NCI-H1436 (cell line): Measurements from ENCODE around the gene MEGF11.
A peak's percentile ranks its signal among the peaks of the same experiment; 100 is the strongest.

Experiments used
- DNase-seq: peaks from one replicate; lab custom pipeline; 2025; lab: John Stamatoyannopoulos, UW

Gene MEGF11

DNA sequence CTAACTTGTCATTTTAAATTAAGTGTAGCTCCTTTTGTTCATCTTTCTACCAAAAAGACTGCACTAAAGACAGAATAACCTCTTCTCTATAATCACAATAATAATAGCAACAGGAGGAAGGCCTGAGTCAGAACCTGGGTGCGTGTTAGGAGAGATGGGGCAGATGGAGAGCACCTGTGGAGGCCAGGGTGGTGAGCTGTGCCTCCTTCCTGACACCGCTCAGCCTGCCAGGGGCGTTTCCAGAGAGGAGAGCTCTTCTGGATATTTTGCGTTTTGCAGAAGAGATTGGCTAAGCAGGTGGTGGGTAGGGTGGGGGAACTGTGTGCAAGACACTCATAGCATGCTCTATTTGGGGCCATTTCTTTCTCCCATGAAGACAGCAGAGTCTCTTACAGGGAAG, 83.5 kb downstream of the MEGF11 start:
- no peak for DNase-seq

DNA sequence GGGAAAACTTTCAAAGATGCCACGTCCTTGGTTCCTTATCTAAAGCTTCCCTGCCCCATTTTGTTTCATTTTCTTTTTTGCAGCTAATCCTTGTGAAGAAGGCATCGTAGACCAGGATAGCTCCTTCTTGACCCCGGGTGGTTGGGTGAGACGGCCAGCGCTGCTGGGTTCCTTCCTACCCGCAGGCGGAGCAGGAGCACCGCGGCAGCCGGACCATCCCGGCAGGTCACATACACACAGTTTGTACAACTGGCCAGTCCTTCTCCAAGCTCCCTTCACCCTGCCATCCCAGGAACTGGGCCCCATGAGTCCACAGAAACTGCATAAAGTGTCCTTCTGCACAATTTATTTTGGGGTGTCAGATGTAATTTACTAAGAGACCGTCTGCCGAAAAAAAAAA, 83.9 kb downstream of the MEGF11 start:
- no peak for DNase-seq

DNA sequence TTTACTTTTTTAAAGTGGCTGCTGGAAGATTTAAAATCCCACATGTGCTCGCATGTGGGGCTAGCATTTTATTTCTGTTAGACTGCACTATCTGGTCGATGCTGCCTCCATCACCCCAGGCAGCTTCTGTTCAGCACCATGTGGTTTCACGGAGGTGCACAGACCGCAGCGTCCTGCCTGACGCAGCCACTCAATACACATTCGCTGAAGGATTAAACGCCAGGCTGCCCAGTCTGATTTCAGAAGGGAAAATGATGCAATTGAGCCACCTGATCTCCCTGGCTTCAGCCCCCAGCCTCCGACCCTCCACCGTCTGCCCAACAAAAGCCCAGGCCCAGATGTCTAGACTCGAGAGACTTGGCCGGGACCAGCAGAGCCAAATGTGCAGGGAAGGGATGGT, 84.5 kb downstream of the MEGF11 start:
- DNase-seq: no peak

DNA sequence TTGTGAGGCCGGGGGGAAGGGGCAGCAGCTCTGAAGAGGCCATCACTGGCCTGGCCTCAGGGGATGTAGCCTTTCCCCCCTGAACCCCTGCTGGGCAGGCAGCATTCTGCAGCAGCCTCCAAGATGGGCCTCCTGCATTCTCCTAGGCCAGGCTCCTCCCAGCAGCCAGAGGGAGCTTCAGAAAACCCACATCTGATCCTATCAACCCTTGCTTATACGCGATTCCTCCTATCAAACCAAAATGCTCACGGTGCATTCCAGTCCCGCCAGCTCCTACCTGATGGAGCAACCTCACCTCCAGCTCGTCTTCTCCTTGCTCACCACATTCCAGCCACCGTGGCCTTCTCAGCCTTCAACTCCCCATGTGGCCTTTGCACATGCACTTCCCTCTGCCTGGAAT, 85.7 kb downstream of the MEGF11 start:
- DNase-seq: no peak

DNA sequence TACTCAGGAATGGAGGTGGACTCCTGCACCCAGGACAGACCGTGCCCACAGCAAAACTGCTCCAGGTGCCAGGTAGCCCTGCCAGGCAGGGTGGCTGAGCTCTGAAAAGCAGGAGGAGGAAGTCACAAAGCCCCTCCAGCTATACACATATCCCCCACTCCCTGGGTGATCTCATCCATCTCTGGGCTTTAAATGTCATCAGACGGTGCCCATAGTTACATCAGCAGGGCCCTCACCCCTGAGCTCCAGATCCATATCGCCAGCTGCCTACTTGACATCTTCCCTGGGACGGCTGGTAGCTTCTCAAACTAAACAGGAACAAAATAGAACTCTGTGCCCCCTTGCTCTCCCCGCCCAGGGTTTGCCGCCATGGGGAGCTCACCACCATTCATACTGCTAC, 87.7 kb downstream of the MEGF11 start:
- DNase-seq: no peak

DNA sequence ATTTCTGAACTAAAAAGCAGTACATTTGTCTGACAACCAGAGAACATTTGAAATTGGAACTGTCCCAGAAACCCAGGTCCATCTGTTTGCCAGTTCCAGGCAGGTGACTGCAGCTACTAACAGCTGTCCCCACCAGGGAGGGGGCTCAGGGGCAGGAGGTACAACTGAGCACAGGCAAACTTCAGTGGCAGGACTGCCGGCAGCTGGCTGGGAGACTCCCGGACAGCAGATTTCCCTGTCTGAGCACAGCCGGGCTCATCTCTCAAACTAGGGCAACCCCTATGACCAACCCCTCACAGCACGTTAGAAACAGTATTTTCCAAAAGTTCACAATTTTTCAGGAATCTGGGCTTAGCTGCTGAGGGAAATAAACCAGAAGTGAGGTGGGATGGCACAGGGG, 88.8 kb downstream of the MEGF11 start:
- no peak for DNase-seq

DNA sequence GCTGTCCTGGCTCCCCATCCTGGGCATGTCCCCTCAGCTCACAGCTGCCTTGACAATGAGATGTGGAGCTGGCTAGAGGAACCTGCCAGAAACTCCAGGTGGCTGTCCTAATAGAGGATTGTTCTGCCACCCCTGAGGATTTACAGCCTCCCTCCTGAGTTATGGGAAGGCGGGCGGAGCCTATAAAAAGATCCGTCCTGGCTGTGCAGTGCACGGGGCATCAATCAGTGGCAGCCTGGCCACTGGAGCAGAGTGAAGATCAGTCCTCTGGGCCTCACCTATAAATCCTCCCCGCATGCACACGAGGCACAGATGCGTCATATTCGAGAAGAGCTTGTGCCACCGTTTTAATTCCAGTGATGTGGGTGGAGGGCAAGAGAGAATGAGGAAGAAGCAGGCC, 90.0 kb downstream of the MEGF11 start:
- DNase-seq: no peak

DNA sequence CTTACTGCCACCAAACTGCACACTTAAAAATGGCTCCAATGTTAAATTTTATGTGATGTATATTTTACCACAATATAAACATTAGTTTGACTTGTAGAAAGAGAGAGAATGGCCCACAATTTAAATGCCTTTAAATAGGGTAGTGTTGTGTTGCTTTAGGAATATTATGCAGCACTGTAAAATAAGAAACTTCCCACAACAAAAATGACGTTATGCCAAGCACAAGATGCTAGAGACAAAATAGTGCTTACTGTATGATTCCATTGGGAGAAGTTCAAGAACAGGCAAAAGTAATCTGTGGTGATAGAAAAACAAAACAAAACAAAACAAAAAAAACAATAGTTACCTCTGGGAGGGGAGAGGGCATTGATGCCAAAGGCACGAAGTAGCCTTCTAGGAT, 91.3 kb downstream of the MEGF11 start:
- DNase-seq: no peak

DNA sequence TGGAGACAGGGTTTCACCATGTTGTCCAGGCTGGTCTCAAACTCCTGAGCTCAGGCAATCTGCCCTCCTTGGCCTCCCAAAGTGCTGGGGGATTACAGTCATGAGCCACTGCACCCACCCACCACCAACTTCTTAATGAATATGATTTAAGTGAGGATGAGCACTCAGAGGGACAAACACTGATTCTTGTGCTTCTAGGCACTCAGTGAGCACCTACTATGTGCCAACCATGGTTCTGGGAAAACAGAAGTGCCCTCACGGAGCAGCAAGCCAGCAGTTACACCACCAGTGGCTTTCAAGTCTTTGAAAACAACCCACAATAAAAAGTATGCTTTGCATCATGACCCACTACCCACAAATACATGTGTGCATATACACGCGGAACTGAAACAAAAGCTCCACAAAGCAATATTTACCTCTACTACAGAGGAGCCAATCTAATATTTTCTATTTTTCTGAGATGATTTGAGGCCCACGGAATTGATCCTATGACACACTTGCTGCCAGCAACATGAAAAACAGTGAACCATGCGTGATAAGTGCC, 91.9 kb downstream of the MEGF11 start:
- no peak for DNase-seq

DNA sequence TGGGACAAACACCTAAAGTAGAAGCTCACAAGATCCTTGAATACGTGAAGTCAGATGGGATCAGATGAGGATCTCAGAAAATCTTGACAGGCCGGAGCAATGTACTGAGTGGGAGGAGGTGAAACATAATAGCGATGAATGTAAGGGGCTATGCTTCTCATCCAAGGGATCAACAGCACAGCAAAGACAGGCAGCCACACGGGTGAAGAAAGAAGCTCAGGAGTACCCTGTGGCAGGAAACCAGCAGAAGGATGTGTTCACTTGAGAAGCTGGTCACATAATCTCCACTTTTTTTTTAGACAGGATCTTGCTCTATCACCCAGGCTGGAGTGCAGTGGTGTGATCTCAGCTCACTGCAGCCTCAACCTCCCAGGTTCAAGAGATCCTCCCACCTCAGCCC, 92.4 kb downstream of the MEGF11 start:
- no peak for DNase-seq

DNA sequence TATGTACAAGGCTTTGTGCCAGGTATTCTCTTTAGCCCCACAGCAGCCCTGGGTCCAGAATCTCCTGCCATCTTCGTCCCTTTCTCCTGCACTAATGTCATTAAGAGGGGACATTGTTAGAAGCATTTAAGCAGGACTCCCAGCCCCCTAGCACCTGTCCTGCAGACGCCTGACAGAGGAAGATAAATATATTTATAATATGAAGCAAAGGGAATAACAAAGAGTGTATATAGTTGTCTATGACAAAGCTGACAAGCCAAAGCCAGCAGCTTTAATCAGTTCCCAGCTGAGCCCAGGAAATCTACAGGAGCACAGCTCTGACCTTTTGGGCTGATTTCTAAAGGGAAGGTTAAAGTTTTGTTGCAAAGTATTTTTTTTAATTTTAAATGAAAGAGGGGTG, 96.0 kb downstream of the MEGF11 start:
- DNase-seq: no peak

DNA sequence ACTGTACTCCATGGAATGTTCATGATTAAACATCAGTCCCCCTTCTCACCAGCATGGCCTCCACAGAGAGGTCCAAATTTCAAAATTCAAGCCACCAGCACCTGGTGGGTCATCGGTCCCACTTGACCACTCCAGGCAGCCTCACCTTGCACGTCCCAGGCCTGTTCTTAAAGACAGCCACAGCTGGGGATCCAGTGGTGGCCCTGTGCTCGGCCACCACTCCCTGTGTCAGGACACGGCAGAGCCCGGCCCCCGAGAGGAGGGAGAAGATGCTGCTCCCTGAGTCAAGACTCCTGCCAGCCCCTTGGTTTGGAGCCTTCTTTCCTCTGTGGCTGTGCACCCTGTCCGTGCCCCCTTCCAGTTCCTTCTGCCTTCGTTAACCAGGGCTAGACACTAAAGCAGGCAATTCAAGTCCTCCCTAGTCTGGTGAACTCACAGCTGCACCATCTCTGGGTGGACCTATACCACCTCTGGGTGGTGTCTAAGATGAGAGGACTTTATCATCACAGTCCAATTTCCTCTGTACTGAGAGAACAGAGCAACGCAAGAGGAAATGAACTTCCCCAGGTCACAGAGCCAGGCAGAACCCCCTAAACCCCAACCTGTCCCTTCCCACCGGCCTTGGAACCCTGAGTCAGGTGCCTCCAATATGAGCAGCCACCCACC, 97.1 kb downstream of the MEGF11 start:
- no peak for DNase-seq

DNA sequence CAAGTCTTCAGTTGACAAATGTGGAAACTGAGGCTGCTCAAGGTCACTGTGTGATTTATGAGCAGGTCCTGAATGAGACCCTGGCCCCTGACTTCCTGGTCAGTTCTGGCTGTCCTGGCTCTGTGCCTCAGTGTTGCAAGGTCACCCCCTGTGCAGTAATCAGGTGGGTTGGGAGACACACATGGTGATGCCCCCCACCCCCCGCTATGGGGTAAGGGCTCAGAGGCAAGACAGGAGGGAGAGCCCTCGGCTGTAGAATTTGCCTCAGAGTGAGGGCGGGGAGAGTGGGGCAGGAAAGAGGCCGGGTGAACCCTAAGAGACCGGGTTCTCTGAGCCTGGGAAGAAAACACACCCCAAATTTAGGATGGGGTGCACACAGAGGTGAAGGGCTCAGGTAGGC, 98.5 kb downstream of the MEGF11 start:
- no peak for DNase-seq

DNA sequence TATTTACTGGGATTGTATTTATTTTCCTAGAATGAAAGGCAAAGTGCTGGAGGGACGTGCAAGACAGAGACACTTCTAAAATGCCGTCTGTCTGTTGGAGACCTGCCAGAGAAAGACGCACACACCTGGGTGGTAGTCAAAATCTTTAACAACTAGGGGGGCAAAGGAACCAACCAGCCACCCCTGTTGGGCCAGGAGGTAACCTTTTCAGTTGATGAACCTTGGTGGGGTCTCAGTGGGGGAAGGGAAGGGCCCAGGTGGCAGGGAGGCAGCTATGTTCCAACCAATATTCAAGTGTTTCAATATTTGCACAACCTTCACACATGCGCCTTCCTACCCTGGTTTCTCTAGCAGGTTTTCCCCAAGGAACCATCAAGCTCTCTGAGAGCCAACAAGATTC, 99.0 kb downstream of the MEGF11 start:
- DNase-seq: peak; percentile 93

DNA sequence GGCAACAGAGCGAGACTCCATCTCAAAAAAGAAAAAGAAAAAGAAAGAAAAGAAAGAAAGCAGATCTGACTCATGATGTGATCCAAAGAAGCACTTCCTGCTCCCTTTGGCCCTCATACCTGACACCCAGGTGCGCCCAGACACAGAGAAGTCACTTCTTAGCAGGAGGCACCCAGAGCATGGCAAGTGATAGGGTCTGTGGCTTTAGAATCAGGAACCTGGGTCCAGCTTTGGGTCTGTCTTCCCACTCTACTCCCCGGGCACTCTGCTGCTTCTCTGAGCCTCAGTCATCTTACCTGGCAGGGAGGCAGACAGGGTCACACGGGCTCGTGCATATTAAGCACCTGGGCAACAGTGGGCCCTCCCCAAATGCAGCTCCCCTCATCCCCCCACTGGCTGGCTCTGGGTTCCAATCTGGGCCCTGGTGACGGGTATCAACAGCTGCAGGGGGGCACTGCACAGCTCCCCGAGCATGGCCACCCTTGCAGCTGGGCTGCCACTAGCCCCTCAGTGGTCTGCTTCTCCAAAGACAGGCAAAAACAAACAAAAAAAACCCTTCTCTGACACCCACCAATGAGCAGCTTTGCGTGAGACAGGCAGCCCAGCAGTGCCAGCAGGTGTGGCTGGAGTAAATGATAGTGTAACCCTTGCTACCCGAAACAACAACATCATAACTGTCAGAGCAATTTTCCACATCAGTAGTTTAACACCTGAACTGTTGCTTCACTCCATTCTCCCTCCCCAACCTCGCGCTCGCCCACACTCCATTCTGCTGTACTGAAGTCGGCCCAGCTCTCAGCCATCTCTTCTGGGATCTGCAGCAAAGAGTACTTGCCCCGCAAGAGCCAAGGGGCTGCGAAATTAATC, 99.8 kb downstream of the MEGF11 start:
- DNase-seq: peak; percentile 88

DNA sequence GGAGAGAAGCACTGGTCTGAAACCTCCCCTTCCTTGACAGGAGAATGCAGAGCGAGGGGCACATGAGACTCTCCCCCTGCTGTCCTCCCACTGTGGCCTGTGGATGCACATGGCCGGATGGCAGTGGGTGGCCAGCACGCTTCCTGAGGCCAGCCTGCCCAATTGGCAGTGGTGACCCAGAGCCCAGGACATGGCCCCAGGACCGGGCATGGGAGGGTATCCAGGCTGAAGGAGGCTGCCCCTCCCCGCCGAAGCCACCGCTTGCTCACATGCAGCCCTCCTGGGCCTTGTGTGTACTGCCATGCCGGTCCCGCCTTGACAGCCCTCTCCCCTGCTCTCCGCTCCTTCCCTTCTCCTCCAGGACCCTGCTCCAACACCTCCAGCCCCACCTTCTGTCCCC, 100.9 kb downstream of the MEGF11 start:
- no peak for DNase-seq

DNA sequence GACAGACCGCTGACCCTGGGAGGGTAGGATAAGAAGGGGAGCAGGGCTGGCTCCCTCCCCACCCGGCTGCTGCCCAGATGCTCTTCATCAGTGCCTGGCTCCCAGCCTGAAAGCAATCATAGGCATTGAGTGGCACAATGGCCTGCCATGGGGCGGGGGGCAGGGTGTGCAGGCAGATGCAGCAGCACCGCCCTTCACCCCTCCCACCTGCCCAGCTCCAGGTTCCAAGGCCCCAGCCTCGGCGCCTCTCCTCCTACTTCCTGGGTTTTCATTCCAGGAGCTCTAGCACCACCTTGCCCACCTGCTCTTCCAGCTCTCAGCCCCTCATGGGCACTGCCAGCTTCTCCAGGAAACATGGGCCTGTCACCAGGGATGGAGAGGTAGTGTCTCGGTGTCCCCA, 101.7 kb downstream of the MEGF11 start:
- DNase-seq: peak; percentile 91

DNA sequence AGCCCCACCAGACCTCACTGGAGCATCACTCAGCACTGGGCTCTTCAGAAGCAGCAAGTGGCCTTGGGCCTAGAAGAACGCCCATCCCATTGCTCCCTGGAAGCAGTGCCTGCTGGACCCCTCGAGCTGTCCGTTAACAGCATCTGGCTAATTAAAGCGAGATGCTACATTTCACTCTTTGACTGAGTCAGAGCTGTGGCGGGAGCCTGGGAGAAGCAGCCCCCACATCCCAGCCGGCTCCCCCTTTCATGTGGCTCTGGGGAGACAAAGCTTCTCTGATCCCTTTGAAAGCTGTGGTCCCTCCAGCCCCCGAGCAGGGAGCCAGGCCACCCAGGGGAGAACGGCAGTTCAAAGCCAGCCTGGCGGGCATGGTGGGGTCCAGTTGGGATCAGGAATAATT, 103.7 kb downstream of the MEGF11 start:
- no peak for DNase-seq

DNA sequence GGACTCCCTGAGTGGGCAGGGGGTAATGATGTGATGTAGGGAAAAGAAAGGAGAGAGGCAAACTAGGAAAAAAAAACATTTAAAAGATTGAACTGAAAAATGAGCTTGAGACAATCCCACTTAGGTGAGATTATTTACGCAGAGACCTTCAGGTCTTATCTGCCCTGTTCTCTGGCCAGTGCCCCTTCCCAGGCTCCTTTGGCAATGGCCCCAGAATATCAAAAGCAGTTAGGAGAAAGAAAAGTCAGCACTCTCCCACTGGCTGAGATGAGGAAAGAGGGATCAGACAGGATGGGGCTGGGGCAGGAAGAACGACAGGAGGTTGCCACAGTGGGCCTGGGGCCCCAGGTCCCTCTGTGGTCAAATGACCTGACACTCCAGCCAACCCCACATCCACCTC, 105.4 kb downstream of the MEGF11 start:
- DNase-seq: no peak

DNA sequence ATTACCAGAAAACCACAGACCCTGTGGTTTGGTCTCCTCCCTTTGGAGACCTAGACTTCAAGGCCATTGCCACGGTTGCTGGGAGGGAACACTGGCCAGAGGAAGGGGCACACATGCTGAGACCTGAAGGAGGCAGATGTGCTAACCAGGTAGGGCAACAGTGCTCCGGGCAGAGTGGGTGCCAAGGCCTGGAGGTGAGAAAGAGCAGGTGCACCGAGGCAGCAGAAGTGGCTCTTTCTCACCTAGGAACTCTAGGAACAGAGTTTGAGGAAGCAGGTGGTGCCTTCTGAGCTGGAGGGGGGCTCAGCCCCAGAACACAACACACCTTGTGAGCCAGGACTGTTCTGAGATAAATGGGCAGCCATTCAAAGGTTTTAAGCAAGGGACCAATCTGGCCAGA, 106.1 kb downstream of the MEGF11 start:
- no peak for DNase-seq

DNA sequence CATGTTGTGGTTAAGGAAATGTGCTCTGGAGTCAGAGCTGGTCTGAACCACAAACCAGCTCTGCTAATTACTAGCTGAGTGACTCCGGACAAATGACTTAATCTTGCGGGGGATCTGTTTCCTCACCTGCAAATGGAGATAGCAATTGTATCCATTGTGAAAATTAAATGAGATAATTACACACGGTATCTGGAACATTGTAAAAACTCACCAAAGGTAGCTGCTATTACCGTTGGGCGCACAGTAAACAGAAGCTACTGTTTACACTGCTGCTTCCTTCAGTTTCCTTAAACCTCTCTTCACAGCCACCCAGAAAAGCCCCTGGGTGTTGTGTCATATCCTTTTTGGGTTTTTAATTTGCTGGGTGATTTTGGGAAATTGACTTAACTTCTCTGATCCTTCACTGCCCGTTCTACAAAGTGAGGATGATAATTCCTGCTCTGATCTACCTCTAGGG, 107.8 kb downstream of the MEGF11 start:
- peak; percentile 91 for DNase-seq

DNA sequence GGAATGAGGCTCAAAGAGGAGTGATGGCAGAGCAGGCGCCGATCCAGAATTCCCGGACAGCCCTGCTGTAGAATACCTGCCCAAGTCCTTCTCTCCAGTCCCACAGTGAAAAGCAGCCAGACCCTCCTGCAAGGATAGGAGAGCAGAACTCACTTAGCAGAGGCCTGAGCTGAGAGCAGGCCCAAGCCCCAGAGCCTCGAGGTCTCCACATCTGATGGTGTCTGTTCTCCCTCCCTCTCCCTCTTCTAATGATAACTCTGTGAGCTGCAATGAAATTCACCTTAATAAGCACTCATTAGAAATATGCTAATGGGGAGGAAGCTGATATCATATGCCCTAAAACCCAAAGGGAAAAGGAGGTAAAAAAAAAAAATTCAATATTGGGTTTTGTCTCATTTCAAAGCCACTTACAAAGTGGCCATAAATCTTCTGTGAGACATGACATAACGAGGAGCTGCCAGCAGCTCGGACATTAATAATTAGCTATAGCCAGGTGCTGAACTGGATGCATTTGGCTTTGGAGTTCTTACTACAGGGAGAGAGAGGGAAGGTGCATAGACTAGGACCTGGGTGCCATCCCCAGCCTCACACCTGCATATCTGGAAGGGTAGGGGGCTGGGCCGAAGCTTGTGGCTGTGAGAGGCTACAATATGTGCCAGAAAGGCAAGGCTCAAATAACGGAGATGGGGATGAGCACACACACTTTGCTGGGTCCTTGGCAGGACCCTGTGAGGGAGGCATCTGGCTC, 108.4 kb downstream of the MEGF11 start:
- DNase-seq: no peak

DNA sequence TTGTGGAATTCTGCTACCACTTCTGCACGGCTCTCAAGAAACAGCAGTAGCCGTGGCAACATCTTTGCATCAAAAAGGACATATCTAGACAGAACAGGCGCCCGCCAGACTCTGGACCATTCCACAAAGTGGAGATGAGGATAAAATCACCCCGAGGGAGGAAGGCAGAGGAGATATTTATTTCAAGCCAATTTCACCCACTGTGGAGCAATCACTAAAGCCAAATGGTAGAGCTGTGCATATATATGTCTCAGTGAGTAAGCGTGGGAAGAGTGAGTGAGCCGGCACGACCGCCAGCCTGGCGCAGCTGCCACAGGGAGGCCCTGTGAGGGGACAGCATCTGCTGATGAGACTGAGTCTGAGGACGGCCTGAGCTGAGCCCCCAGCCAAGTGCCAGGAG, 111.3 kb downstream of the MEGF11 start:
- no peak for DNase-seq
